Measurements from ENCODE around the gene PHYH. TPM values are rescaled to one million over a fixed set of nuclear protein-coding genes. Genes with fewer than 3 reads are reported as not detected.

The PHYH gene
- total RNA-seq = 10 to 100 TPM; 44.6 to 89.1 TPM

DNA sequence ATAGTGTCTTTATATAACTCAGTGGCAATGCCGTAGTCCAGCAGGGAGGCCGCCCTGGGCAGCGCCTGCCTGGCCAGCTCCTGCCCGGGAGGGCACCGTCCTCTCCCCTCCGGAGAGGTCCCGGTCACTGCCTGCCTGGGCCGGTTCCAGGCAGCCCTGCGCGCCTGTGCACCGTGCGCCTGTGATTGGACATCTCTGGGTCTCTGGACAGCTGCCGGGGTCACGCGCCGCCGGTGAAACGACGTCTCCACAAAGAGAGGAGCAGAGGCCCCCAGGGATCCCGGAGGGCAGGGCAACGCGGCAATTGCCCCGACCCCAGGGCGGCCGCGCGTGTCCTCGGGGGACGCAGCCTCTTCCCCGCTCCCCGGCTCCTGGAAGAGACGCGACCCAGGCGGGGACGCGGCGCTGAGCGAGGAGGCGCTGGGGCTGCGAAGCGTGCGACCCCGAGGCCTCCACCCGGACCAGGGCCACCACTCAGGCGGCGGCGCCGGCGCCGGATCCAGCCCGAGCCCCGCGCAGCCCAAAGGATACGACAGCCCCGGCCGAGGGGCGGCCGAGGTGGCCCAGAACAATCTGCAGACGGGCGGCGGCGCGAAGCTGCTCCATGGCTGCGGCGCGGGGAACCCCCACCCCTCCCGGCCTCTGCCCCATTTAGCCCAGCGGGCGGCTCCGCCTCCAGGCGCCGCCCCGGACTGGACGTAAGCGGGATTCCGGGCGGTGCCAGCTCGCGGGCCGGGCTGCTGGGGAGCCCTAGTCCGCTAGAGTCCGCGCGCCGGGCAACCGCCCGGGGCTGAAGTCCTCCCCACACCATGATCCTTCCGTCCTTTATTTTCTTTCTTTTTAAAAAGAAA lies at the start of gene PHYH:
Gene PHYH (minus strand): TSS at position 628 of the 851 bp plus-strand sequence. CDS start 22 bp downstream, at position 606.
- Histone ChIP-seq H3K9me3 (no peaks in the 10 kb centered on the region), H3K27ac (peak within 1 kb of the TSS; percentile 100), H3K4me1 (peaks cover 0 to 32% of the 10 kb centered on the region in 2 donors), H3K4me3 (peak within 1 kb of the TSS; percentile 85 to 97), H3K36me3 (peaks cover 8% of the 10 kb centered on the region), H3K27me3 (no peaks in the 10 kb centered on the region)
- TF ChIP-seq, protein P1, sequence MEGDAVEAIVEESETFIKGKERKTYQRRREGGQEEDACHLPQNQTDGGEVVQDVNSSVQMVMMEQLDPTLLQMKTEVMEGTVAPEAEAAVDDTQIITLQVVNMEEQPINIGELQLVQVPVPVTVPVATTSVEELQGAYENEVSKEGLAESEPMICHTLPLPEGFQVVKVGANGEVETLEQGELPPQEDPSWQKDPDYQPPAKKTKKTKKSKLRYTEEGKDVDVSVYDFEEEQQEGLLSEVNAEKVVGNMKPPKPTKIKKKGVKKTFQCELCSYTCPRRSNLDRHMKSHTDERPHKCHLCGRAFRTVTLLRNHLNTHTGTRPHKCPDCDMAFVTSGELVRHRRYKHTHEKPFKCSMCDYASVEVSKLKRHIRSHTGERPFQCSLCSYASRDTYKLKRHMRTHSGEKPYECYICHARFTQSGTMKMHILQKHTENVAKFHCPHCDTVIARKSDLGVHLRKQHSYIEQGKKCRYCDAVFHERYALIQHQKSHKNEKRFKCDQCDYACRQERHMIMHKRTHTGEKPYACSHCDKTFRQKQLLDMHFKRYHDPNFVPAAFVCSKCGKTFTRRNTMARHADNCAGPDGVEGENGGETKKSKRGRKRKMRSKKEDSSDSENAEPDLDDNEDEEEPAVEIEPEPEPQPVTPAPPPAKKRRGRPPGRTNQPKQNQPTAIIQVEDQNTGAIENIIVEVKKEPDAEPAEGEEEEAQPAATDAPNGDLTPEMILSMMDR (IDR thresholded peaks at IDR 0.05) = peak in 1 of 2 donors; percentile 10
- peak; percentile 93 for DNase-seq (ENCODE audit: low spot score)

DNA sequence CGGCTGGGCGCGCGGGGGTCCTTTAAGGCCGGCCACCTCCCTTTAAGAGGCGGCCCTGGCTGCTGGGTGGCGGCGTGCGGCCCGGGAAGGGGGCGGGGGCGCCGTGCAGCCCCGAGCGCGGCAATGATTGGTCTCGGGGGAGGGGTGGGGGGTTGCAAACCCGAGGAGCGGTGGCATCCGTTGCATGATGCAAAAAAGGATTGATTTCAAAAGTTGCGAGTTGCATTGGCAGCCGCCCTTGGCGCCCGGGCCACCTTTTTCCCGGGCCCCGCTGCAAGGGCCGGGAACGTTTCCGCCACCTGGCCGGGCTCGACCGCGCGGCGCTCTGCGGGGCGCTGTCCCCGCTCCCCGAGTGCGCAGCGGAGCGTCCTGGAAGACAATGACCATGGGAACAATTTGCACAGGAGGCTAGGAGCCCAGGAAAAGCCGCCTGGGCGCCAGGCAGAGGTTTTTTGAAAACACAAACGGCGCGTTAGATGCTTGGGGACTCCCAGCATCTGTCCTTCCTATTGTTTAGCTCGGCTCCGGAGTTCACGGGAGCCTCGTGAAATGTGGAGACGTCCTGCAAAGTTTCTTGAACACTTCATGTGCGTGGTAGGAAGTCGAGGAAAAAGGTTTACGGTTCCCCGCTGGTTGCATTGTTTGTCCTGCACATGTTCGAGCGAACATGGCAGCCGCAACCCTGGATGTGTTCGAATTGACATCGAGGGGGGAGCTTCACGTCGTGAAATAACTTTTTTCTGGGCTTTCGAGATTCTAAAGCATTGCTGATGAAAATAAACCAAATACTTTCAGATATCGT lies 48.6 kb upstream of the PHYH start, which contains the start of gene SEPHS1:
Gene SEPHS1 (minus strand): TSS at position 78 of the 802 bp plus-strand sequence. CDS start 3,343 bp downstream, outside the sequence.
- no peaks in the 10 kb centered on the region for H3K36me3 ChIP-seq
- TF ChIP-seq, protein P1 (IDR thresholded peaks at IDR 0.05) = peak in 1 of 2 donors; percentile 34
- H3K9me3 ChIP-seq = no peaks in the 10 kb centered on the region
- peak within 1 kb of the TSS; percentile 91 to 96 for H3K27ac ChIP-seq
- H3K4me1 ChIP-seq = peaks cover 0 to 37% of the 10 kb centered on the region in 2 donors
- peak within 1 kb of the TSS; percentile 70 to 88 for H3K4me3 ChIP-seq
- peak; percentile 62 for DNase-seq (ENCODE audit: low spot score)
- H3K27me3 ChIP-seq = no peaks in the 10 kb centered on the region

DNA sequence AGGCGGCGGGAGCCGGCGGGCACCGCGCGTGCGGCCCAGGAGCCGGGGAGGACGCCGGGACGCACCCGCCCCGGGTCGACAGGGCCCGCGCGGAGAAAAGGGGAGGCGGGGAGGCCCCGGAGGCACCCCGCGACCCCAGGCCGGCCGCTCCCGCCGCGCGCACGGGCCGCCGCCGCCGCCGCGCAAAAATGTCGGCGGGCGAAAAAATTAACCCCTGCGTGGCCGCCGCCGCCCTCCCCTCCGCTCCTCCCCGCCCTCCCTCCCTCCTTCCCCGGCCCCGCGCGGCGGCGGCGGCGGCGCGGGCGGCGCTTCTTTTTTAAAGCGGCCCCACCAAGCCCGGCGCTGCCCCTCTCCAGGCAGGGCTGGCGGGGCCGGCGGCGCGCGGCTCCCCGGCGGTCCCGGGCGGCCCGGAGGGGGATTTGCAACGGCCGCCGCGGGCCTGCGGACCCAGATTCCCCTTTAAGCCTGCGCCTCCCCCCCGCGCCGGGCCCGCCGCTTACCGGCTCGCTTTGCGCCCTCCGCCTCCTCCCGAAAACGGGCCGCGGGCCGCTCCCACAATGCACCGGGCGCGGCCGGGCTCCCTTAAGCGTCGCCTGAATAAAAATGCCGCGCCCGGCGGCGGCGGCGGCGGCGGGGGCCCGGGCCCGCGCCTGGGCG lies 47.8 kb upstream of the PHYH start:
- H3K27me3 ChIP-seq = no peaks in the 10 kb centered on the region
- H3K27ac ChIP-seq = peak overlapping the region; percentile 91 to 96
- peaks cover 0 to 37% of the 10 kb centered on the region in 2 donors for H3K4me1 ChIP-seq
- H3K9me3 ChIP-seq = no peaks in the 10 kb centered on the region
- H3K36me3 ChIP-seq = no peaks in the 10 kb centered on the region
- TF ChIP-seq, protein P1 (IDR thresholded peaks at IDR 0.05) = no peak
- peak; percentile 65 for DNase-seq (ENCODE audit: low spot score)
- H3K4me3 ChIP-seq = peak overlapping the region; percentile 70 to 88

DNA sequence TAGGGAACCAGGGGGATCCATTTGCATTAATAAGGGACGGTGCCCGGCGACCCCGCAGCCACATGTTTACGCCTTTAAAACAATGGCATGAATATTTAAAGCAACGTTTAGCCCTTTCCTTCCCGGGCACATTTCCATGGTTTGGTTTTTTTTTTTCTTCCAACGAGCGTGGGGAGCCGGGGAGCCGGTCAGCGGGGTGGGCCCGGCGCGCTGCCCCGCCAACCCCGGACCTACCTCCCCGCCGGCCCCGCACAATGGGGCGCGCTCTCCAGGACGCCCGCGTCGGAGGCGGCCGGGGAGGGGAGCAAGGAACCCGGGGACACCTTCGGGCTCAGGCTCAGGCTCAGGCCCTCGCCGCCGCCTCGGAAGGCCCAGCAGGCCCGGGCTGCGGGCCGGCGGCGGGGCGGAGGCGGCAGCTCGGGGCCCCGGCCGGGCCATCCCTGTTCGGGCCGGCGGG lies 47.2 kb upstream of the PHYH start:
- TF ChIP-seq, protein P1 (IDR thresholded peaks at IDR 0.05) = no peak

More for the DNA sequence above, 47.2 kb upstream of the PHYH start:
- no peaks in the 10 kb centered on the region for H3K9me3 ChIP-seq
- peak overlapping the region; percentile 91 to 96 for H3K27ac ChIP-seq
- H3K27me3 ChIP-seq = no peaks in the 10 kb centered on the region
- H3K4me1 ChIP-seq = peaks cover 0 to 37% of the 10 kb centered on the region in 2 donors
- peak overlapping the region; percentile 70 to 88 for H3K4me3 ChIP-seq
- no peaks in the 10 kb centered on the region for H3K36me3 ChIP-seq
- DNase-seq (ENCODE audit: low spot score) = no peak
